Right hindlimb (tissue), 1 donor: ENCODE results near the gene AMBP.

Source experiments
- DNase-seq: peaks from one replicate; pipeline ENCODE4 v3.0.0-alpha.2; 2018

The AMBP gene

DNA sequence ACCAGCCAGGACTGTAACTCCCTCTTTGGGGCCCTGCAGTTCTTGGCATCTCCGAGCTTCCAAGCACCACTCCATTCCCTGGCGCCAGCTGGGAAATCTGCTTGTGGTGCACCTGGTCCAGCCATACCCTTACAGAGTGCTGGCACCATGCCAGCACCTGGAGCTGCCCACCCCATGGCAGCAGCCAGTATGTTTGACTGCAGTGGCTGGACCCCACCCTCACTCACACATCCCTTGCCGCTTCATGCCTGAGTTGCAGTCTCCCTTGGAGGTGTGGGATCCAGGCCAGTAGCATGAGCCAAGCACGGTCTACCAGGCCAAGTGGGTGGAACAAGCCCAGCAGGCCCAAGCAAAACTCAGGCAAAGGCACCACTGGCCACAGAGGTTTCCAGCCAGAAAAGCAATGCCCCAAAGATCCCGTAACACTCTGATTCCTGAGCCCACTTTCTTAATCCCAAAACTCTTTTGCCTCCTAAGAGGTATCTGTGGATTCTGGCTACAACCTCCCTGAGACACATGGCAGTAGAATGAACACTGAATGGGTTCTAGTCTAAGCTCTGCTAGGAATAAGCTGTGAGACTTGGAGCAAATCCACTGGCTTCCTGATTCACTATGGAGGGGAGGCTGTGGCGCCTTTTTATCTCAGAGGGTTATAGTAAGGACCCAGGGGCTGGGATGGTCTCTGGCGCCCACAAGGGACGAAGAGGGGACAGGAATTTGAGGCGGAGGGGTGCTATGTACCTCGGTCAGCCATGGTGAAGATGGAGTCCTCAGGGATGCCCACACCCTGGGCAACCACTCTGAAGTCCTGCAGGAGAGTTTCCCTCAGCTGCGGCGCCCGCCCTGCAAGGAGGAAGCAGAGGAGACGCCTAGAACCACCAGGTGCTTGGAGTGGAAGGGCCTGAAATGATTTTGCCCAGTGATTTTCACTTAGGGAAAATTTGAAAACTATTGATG, 5.6 kb downstream of the AMBP start:
- DNase-seq, result peak; percentile 80

DNA sequence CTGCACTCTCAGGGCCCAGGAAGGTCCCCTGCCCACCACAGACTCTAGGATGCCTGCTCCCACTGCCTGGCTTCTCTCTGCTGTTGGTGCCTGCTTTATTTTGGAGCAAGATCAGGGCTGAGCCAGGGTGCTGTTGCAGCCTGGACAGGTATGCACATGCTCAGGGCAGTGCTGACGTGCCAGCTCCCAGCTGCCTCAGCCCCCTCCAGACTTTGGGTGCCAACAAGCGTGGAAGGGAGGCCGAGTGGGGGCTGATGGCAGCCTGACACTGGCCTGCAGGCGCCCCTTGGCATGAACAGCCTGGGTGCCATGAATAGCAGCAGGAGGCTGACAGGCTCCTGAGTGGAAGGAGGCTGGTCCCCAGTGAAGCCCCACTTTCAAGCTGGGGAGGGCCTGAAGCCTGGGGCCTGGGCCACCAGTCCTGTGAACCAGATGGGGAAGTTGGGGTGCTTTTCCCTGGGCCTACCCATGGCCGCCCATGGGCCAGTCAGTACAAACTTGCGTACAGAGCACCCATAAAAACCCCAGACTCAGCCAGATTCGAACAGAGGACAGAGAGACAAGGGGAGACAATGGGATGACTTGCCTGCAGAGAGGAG, 6.8 kb downstream of the AMBP start:
- DNase-seq, result no peak

DNA sequence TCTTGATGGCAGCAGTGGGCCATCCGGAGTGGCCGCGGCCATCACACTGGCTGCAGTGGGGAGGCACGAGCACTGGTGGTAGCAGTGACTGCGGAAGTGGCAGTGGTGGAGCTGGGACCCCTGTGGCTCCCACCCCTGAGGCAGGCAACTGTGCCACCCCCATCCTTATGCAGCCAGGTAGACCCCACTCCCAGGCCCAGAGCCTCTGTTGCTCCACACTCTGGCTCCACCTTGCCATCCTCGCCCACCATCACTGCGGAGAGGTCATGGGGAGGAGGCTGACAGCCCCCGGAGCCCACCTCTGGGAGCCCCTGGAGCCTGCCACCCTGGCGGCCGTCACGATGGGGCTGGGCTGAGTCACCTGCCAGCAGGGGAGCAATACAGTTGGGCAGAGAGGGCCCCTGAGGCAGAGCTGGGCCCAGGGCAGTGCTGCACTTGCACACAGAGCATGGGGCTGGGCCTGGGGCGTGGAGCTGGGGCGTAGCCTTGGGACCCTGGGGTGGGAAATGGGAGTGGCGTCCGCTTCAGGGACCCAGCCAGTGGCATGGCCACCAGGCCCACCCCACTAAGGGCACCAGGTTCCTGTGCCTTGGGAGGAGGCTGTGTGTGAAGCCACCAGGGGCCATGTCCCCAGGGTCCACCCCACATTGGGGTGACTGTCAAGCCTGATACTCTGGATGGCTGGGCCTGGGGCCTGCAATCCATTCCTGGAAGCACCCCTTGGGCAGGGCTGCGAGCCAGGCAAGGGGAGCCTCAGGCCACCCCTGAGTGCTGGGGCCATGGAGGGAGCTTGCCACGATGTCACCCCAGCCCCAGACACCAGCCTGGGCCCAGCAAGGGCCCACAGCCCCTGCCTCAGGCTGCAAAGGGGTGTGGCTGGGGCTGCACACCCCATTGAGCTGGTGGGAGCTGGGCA, 7.7 kb downstream of the AMBP start:
- DNase-seq, result no peak

DNA sequence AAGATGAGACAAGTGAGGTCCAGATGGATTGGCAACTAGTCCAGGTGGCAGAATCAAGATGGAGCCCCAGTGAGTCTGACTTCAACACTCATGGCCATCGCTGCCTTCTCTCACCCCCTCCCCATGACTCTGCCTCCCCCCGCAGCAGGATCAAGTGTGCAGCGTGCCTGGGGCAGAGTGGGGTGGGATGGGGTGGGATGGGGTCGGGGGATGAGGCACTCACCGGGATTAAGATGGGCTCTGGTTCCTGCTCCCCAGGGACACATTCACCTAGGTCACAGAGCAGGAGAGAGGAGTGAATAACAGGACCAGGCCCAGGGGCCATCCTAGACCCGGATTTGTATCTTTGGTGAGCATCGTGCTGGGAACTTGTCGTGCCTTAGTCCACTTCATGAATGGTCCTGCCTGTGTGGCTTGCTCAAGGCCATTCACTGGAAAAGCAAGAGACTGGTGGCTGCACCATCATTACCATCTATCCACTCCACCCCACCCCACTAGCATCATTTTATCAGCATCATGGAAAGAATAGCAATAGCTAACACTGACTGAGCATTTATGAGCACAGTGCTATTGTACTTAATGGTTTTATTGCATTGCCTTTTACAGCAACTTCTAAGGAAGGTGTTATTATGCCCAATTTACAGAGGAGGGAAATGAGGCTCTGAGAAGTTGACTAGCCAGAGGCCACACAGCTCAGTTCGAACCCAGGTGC, 8.5 kb downstream of the AMBP start:
- no peak for DNase-seq

DNA sequence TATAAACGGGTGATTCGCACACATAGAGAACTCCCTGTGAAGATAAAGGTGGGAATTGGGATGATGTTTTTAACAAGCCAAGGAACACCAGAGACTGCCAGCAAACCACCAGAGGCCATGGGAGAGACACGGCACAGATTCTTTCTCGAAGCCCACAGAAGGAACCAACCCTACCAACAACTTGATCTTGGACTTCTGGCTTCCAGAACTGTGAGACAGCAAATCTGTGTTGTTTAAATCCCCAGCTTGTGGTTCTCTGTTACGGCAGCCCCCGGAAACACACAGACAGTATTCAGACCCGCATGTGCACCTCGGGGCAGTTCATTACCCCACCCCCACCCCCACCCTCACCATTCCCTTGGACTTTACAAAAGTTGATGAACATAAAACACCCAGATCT, 12.8 kb downstream of the AMBP start:
- no peak for DNase-seq

DNA sequence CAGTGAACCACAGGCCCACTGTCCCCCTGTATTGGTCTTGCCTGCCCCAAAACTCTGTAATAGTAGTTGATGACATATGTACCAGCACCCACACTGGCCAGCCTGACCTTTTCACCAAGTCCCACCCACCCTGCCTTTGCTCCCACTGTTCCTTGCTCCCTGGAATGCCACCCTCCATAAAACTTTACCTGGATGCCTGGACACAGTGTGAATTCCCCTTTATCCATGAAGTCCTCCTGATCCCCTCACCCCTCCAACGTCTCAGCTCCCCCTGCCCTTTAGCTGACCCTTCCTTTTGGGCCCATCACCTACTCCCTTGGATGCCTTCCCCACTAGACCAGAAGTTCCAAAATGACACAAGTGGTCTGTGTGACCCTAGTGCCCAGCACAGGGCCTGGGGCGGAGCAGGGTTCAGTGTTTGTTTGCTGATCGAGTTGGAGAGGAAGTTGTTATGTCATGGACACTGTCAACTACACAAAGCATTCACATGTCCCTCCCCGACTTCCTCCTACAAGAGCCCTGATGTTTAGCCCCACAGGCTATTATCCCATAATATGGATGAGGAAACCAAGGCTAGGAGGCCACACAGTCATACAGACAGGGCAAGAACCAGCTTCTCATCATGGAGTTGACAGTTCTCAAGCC, 16.1 kb downstream of the AMBP start:
- no peak for DNase-seq

DNA sequence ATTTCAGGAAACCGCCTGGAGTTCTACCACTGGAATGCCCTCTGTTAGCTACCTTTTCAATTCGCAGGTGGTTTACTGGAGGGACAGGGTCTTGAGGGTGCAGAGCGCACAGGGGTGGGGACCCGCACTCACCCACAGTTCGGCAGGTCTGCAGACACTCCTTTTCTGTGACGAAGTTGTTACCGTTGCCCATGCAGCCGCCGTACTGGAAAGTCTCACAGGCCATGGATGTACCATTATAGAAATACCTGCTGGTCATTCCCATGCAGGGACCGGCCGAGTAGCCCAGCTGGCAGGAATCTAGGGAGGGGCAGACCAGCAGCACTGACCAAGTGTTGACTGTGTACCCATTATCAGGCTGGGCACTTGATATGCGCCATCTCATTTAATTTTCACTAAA, 16.8 kb downstream of the AMBP start:
- no peak for DNase-seq

DNA sequence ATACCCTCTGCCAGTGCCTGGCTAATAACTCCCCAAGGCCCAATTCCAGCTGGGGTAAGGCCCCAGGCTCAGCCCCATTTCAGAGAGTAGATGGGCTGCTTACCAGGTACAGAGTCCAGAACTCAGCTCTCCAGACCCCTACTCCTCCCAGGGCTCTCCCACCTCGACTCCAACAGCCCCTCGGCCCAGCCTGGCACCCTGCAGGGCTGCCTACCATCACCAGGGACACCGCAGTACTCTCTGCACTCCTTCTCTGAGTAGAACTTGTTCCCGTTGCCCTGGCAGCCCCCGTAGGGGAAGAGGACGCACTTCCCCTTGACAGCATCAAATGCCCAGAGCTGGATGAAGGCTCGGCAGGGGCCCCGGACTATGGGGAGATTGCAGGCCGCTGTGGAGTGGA, 17.4 kb downstream of the AMBP start:
- no peak for DNase-seq

DNA sequence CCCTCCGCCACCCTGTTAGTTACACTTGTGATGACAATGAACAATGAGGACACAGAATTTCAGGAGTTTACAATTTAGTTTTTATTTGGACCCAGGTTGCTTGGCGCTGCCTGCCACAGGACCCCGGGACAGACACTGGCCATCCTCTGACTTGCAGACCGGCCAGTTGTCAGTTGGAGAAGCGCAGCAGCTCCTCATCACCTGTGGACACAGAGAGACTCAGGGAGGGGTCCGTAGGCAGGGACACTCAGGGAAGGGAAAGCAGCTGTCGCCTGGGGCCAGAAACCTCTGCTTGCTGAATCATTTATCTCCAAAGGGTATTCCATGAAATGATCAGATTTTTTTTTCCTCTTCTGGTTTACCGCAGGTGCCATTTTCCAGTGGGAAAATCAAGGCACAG, 18.0 kb downstream of the AMBP start:
- DNase-seq, result no peak

DNA sequence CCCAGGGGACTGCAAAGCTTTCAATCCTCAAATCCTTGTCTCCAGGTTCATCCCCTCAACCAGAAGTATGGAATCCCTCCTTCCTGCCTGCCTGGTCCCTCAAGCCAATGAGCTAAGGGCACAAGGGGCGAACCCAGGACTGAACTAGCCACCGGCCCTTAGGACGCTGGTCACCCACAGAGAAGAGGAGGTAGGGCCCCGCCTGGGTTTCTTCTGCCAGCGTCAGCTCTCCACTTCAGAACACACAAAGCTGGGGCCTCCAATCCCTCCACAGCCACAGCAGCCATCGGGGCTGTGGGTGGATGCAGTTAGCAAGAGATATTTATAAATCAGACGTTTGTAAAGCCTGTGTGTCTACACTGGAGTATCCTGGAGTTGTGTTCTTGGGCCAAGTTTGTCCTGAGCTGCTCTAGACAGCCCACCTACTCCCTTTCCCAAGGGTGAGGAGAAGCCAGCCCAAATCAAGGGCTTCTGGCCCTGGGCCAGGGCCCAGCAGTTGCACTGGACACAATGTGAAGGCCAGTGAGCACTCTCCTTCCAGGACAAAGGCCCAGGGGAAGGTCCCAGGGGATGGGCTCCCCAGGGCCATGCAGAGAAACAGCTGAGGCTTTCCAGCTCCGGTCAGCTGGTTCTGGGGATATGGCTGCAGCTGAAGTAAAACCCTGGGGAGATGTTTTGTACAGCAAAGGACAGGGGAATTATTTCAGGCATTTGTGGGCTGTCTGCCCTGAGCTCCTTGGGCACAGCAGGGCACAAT, 18.9 kb downstream of the AMBP start:
- no peak for DNase-seq

DNA sequence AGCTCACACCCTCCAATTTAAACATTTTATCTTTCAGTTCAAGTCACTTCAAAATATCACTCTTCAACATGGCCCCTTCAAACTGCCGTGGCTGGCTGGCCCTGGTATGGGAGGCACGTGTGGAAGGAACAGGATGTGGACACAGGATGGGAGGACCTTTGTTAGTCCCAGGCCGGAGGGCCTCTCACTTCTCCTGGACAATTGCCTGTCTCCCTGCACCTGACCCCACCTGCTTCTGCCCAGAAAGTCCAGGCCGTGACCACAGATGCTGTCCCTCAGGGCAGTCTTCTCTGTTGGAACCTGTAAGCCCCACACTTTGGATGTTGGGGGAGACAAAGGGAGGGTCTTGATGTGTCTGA, 19.4 kb downstream of the AMBP start:
- DNase-seq, result no peak

DNA sequence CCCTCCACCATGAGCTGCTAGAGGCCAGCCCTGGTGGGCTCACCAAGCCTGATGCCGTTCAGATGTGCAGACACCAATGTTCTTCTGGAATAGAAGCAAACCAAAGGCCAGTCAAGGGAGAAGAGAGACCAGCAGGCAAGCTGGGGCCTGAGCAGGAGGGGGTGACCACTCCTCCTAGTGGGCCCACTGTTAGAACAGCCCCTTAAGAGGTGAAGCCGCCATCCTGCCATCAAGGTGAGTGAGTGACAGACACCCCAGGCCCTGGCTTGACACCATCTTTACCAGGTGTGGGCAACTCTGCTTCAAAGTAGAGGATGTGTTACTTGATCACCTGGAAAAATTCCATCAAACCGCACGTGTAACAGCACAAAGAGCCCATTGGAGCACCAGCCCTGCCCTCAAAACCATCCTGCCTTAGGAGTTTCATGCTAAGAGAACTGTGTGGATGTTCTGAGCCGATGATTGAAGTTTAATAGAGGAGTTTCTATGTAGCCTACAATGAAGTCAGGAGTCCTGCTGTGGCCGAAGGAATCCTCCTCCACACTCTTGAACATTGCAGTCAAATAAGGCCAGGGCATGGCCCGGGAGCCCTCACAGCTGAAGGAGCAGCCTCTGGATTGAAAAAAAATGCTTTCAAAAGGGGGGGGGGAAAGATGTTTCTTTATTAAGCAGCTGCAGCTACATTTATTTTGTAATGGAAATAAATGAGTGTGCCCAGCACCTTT, 20.8 kb downstream of the AMBP start:
- DNase-seq, result no peak

DNA sequence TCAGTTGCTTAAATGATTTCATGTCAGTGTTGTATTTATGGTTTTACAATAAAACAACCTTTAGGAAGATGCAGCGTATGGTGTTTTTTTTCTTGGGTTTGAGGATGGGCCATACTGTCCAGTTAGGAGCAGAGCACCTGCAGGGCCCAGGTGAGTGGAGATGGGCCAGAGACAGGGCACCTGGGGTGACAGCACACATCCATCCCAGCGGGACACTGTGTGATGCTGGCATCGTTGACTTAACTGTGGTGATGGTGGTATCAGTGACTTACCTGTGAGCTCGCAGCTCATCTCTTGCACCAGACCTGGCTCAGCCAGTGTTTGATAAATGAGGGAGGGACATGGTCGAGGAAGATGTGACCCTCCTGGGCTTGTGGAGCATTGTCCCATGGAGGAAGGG, 21.6 kb downstream of the AMBP start:
- no peak for DNase-seq

DNA sequence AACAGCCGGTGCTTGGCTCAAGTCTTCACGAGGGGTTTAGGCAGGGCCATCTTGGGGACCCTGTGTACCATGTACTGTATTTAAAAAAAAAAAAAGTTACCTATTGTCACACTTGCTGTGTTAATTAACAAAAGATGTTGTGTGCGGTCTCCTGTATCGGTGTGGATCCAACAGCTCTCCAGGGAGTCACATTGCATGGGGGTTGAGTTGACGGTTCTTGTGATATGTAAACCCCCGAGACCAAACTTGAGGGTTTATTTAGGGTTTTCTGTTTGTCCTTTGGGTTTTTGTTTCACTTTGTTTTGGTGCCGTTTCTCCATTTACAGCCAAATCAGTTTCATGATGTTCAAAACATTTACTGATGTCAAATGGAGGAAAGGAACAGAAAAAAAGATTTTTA, 22.2 kb downstream of the AMBP start:
- no peak for DNase-seq

DNA sequence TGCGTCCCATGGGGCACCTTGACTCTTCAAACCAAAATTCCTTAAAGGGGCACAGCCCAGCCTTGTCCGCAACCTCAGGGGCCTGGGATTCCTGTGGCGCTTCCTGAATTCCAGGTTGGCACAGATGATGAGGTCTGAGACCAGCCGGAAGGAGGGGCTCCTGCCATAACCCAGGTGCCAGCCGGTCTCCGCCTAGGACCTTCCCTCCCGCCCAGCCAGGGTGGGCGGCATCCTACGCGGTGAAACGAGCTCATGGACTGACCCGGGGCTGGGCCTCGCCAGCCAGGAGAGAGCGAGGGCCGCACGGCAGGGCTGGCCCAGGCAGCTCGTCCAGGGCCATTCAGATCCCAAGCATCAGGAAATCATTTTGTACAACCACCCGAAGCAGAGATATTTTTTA, 23.0 kb downstream of the AMBP start:
- peak; percentile 19 for DNase-seq

DNA sequence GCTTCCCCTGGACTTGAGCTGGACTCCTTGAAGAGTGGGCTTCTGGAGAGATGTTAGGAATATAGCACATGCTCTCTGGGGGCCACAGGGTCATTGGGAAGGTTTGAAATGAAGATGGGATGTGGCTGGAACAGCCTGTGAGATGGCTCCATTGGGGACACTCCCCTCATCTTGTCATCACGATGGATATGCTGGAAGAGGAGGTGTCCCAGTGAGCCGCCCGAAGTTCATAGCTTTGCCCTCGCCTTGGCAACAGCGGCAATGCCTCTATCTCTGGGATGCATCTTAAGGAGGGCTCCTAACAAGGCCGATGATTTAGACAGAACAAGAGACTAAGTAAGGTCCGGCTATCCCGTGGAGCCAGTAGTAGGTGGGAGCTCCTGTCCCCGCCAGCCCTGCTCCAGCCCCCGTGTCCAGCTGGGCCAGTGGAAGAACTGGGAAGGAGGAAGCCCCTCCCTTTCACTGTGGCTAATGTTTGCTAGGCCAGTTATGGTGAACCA, 23.9 kb downstream of the AMBP start:
- no peak for DNase-seq

DNA sequence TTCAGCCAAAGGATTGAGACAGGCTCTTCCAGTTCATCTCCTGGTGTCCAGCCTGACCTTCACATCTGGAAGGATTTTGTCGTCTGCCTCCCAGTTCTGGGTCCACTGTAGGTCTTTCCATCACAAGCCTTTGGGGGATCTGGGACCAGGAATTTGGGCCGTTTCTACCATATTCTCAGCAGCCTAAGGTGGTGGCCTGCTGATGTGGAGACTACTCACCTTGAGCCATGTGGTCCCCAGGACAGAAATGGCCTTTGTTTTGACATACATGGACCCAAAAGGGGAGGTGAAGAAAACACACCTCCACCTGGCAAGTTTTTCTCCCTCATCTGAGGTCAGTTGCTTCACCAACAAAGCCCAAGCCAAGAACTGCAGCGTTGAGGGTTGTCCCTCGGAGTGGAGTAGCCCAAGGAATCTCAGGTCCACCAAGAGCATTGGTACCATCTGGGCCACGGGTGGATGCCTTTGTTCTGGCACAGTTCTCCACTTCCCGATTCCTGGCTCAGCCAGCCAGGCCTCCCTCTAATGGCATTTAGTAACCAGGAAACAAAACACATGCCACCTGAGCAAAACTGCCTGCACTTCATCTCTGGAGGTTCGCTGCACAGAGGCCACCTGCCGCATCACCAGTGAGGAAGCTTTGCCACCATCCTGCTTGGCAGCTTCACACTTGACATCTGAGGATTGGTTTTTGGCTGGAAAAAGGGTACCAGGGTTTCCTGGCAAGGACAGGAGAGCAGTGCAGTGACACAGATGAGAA, 24.7 kb downstream of the AMBP start:
- no peak for DNase-seq

DNA sequence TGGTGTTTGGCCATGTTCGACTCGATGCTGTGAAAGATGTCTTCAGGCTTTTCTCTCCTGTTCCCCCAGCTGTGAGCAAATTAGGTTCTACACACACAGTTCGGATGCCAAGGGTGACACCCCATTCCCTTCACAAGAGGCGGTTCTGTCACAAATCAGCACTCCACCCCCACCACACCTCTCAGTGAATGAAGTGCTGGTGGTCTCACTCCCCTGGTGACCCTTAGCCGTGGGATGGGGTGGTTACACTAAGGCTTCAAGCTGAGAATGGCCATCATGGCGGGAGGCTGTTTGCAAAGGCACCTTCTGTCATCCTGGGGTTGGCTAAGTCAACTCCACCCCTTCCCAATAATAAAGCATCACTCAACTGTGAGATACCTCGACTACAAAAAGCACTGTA, 26.4 kb downstream of the AMBP start:
- no peak for DNase-seq

DNA sequence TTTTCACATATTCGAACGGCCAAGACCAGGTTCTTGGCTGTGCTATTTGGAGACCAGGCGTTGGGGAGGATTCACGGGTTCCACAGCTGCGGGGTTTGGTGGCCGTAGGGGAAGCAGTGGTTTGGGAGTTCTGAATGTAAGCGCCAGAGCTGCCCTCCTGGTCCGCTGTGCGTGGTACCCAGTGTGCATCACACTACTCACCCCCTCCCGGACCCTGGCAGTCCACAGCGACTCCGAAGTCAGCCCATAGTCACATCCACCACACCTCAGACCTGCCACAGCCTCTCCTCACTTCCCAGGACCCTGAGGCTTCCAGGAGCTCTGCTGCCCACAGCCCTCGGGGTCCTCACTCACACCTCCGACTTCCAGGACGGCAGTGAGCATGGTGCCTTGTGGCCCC, 26.8 kb downstream of the AMBP start:
- DNase-seq, result no peak

DNA sequence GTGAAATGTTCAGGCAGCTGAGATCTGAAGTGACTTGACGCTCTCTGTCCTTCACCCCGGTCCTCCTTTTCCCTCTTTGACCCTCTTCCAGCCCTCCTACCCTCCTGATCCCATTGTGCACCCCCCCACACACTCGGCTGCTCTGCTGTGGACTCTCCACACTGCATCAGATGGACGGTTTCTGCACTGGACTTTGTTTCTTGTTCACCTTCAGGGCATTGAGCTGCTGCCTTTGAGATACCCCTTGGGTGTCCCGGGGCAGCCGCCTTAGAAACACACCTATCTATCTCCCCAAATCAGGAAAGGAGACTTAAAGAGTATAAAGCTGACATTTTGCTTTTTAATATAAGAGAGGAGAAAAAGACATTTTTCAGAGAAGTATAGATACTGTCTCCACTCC, 27.5 kb downstream of the AMBP start:
- no peak for DNase-seq
